ENCODE measurements around the gene CNTNAP2. TPM values are rescaled to one million over a fixed set of nuclear protein-coding genes. Genes with fewer than 3 reads are reported as not detected.
"Not testable (repeated sequence)": the region's sequence is repeated elsewhere in the genome, so short reads cannot be mapped to it uniquely, and the experiment has no call there.

The CNTNAP2 gene
- total RNA-seq, 1 donor from 2014 or later, result 0.49 TPM

- ATAC-seq, result no peak
- intact Hi-C loops (cut with DNase I), result no loop called here
- DNase-seq (ENCODE audit: low spot score), result no peak
These were observed 773.4 kb downstream of the CNTNAP2 start for GRCh38 chr7:146889806-146890555.

- intact Hi-C loops (cut with DNase I), result no loop called here
These were observed 775.5 kb downstream of the CNTNAP2 start for GRCh38 chr7:146892151-146892550.

GRCh38 chr7:146894927-146895326, 778.3 kb downstream of the CNTNAP2 start:
- DNase-seq (ENCODE audit: low spot score) (no peak), ATAC-seq (no peak)
- intact Hi-C loops (cut with DNase I), result no loop called here

More at GRCh38 chr7:146892151-146892550, 775.5 kb downstream of the CNTNAP2 start:
- ATAC-seq (no peak), DNase-seq (ENCODE audit: low spot score) (no peak)

- intact Hi-C loops (cut with DNase I), result no loop called here
- ATAC-seq (no peak), DNase-seq (ENCODE audit: low spot score) (no peak)
These were observed 785.7 kb downstream of the CNTNAP2 start for GRCh38 chr7:146902266-146902665.

- no peak for ATAC-seq
- intact Hi-C loops (cut with DNase I), result no loop called here
- DNase-seq (ENCODE audit: low spot score), result no peak
These were observed 786.1 kb downstream of the CNTNAP2 start for GRCh38 chr7:146902728-146903127.

GRCh38 chr7:146905746-146906145, 789.1 kb downstream of the CNTNAP2 start:
- ATAC-seq; intact Hi-C loops (cut with DNase I); DNase-seq (ENCODE audit: low spot score): not testable (repeated sequence)

GRCh38 chr7:146922782-146923181, 806.2 kb downstream of the CNTNAP2 start:
- ATAC-seq, result no peak
- no peak for DNase-seq (ENCODE audit: low spot score)
- intact Hi-C loops (cut with DNase I), result no loop called here

GRCh38 chr7:146926841-146927240, 810.2 kb downstream of the CNTNAP2 start:
- DNase-seq (ENCODE audit: low spot score) (no peak), ATAC-seq (no peak)
- intact Hi-C loops (cut with DNase I), result no loop called here

GRCh38 chr7:146937836-146938235, 821.2 kb downstream of the CNTNAP2 start:
- DNase-seq (ENCODE audit: low spot score) (no peak), ATAC-seq (no peak)
- intact Hi-C loops (cut with DNase I), result no loop called here

- no peak for ATAC-seq
- no peak for DNase-seq (ENCODE audit: low spot score)
- intact Hi-C loops (cut with DNase I), result no loop called here
These were observed 826.9 kb downstream of the CNTNAP2 start for GRCh38 chr7:146943483-146943882.

- DNase-seq (ENCODE audit: low spot score) (no peak), ATAC-seq (no peak)
- intact Hi-C loops (cut with DNase I), result no loop called here
These were observed 832.1 kb downstream of the CNTNAP2 start for GRCh38 chr7:146948703-146949102.

- no peak for ATAC-seq
- intact Hi-C loops (cut with DNase I), result no loop called here
- no peak for DNase-seq (ENCODE audit: low spot score)
These were observed 839.7 kb downstream of the CNTNAP2 start for GRCh38 chr7:146956321-146956720.

- no peak for ATAC-seq
- intact Hi-C loops (cut with DNase I), result no loop called here
These were observed 840.3 kb downstream of the CNTNAP2 start for GRCh38 chr7:146956853-146957252.

GRCh38 chr7:146960773-146961391, 844.3 kb downstream of the CNTNAP2 start:
- DNase-seq (ENCODE audit: low spot score) (no peak), ATAC-seq (no peak)
- intact Hi-C loops (cut with DNase I), result no loop called here

More at GRCh38 chr7:146956853-146957252, 840.3 kb downstream of the CNTNAP2 start:
- no peak for DNase-seq (ENCODE audit: low spot score)

- ATAC-seq (no peak), DNase-seq (ENCODE audit: low spot score) (no peak)
- intact Hi-C loops (cut with DNase I), result no loop called here
These were observed 845.0 kb downstream of the CNTNAP2 start for GRCh38 chr7:146961617-146962016.

- no peak for ATAC-seq
- no peak for DNase-seq (ENCODE audit: low spot score)
- intact Hi-C loops (cut with DNase I), result no loop called here
These were observed 849.7 kb downstream of the CNTNAP2 start for GRCh38 chr7:146966274-146966673.

- no peak for DNase-seq (ENCODE audit: low spot score)
- ATAC-seq, result no peak
- intact Hi-C loops (cut with DNase I), result loop anchor here (10.0 kb wide), 1 partner anchor 918 kb away; no protein-coding TSS in a partner anchor
These were observed 865.9 kb downstream of the CNTNAP2 start for GRCh38 chr7:146982482-146982881.

- no peak for DNase-seq (ENCODE audit: low spot score)
- no peak for ATAC-seq
- intact Hi-C loops (cut with DNase I), result no loop called here
These were observed 875.0 kb downstream of the CNTNAP2 start for GRCh38 chr7:146991596-146991995.

- intact Hi-C loops (cut with DNase I), result no loop called here
- ATAC-seq (no peak), DNase-seq (ENCODE audit: low spot score) (no peak)
These were observed 877.2 kb downstream of the CNTNAP2 start for GRCh38 chr7:146993764-146994163.

GRCh38 chr7:147008530-147008929, 891.9 kb downstream of the CNTNAP2 start:
- ATAC-seq (no peak), DNase-seq (ENCODE audit: low spot score) (no peak)
- intact Hi-C loops (cut with DNase I), result no loop called here

- intact Hi-C loops (cut with DNase I), result no loop called here
- DNase-seq (ENCODE audit: low spot score) (no peak), ATAC-seq (peak; percentile 79)
These were observed 896.1 kb downstream of the CNTNAP2 start for GRCh38 chr7:147012666-147013065.

Measured in sciatic nerve (tissue), 2 donors.